HG03342 (cell line): ENCODE data around the gene EPHA5.

Experiments used
- ATAC-seq: cut with Tn5 transposase; IDR thresholded peaks from one replicate; pipeline ENCODE4 v1.9.1; 2021; ENCODE audit warnings: mild to moderate bottlenecking, moderate library complexity; ENCODE audit not compliant: unreplicated experiment

EPHA5 gene

DNA sequence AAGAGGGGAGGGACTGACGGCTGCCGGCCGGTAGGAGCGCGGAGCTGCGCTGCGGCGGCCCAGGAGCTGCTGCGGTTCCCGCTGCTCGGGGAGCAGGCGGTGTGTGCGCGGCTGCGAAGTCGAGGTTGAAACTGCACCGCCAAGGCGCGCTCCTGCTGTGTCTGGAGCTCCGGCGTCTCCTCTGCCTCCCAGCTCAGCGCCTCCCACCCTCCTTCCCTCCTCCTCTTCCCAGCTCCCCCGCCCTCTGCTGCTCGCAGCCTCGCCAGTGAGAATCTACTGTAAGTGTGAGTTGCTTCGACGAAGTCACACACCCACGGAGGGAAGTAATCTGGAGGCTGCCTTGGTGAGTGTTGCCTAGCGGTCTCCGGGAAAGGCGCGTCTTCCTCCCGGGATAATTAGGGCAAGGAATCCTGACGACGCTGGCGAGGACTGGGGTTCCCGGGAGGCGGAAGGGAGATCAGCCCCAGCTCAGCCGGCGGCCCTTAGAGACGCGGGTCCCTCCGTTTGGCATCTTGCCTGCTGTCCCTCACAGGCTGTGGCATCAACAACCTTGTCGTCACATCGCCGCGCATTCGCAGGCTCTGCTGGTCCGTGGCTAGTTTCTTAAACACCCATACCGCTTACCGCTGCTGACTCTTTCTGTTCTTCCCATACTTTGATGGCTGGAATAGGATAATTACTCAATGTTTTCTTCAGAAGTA lies at the start of gene EPHA5:
Gene EPHA5, minus strand, starts transcription at position 159 of the 701 bp plus-strand sequence. CDS start 747 bp downstream, outside the sequence.
- no peak for ATAC-seq

GRCh38 chr4:65719635-65720034 lies 49.3 kb upstream of the EPHA5 start:
- ATAC-seq, result no peak

DNA sequence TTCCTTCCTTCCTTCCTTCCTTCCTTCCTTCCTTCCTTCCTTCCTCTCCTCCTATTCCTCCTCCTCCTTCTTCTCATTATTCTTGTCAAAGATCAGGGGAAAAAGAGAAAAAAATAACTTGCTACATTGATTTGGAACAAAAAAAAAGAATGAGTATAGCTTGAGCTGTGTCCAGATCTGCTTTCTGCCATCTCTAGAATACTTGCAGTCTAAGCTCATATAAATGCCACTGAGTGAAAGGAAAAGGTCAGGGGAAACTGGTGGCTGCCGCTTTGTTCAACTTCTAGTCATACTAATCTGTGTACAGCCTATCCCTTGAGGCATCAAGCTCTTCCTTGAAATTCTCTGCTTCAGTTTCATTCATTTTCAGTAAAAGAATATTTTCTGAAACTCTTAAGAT lies 28.3 kb upstream of the EPHA5 start:
- ATAC-seq, result no peak

DNA sequence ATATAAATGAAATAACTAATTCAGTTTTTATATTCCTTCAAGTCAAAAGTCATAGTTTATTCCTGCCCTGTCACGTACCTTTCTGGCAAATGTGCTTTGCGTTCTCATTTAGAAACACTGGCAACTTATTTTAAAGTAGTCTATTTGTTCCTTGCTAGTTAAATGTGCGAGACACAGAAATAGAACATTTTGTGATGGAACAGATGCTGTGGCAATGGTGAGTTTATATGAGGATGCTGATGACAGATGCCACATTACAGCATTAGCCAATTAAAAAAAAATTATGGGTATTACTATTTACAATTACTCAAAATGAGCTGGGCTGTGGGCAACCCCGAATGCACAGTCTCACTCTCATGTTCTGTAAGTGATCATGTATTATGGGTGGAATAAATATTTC lies 26.1 kb upstream of the EPHA5 start:
- ATAC-seq, result no peak

DNA sequence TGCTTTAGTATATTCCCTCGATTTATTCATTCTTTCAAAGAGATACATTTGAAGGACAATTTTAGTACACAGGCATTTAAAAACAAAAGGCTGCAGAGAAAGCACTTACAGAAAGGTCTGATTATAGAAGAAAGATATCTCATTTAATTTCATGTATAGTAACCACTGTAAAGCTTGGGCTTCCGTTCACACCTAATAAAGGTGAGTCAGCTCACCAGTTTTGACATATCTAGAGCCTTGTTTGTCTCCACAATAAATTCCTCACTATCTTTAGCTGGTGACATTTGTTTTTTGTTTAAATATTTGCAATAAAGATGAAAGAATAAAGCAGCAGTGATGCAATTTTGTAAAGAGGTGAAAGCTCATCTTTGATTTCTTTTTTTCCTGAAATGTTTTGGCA lies 1.1 kb upstream of the EPHA5 start:
- ATAC-seq, result no peak

DNA sequence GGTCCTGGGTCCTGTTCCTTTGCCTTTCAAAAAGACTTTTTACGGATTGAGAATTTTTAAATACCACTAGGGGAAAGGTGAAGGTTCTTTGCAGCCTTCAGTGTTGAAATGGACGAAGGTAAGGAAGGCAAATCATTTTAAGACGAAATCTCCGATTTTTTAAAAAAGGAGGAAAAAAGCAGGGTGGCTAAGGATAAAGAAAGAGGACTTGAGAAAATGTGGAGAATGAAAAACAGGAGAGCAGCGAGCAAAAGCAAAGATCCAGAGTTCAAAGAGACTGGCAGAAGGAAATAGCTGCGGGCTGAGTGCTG lies 314 bp downstream of the EPHA5 start:
- ATAC-seq, result no peak

DNA sequence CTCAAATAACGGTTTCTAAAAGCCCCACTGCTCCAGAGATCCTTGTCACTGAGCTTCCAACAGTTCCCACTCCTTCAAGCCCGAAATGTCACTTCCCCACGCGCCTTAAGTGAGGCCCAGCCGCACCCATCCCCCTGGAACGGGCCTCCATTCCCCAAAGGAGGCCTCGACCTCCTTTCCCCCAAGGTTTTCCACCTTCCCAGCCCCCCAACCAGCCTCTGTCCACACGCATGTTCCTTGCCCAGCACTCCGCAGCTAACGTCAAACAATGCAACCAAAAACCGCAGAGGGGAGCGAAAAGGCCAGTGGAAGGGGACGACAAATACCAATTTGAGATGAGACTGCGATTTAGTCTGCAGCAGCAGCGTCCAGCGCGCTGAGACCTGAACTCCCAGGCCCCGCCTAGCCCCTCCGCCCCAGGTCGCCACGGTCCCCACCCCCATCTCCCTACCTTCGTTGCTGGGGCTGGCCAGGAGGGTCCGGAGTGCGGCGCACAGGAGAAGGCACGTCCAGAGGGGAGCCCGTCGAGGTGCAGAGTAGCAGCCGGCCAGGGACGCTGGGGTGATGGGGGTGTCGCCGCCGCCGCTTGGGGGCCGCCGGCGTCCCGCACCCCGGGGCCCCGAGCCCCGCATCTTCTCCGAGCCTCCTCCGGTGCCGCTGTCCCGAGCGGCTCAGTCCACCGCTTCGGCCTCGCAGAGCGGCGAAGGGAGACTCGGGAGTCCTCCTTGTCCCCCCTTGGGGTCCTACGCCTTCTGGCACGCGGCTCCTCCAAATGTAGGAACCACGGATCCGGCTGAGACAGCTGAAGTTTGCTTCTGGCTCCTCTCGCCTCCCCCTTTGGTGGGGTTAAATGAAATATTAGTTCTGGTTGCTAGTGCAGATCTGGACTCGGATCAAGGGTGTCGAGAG lies 924 bp downstream of the EPHA5 start:
- ATAC-seq, result no peak

DNA sequence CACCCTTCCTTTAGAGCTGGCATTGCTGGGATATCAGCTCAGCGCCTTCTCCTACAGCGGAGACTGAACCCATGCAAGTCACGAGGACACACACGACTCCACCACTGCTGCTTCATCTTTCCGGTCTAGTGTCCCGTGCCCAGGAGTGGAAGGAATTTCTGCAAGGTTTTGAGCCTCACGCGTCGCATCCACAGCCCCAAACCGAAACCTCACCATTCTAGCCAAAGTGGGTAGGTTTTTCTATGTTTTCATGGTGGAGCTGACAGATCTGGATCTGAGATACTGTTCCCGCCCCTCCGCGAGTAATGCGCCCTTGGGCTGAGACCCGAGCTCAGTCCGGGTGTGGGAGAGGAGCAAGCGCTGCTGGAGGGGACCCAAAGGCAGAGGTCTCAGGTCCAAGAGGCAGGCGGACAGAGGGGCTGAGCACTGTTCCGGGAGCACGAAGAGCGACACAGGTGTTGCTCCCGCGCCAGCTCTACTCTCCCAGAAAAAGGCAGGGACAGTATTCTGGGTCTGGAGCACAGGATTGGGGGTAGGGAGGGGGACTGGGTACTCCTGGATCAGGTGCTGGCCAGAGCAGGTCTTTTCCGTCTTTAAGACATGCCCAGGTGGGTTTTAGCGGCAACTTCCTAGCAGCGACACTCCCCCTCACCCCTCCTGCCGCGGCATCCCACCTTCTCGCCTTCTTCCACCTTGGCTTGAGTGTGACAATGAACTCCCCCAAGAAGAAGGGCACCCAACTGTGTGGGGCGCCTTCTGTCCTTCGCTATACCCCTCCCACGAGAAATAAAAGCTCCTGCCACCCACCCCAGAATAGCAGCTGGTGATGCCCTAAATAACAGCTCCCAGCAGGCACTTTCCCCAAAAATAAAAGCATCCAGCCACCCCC lies 1.8 kb downstream of the EPHA5 start:
- ATAC-seq, result no peak

DNA sequence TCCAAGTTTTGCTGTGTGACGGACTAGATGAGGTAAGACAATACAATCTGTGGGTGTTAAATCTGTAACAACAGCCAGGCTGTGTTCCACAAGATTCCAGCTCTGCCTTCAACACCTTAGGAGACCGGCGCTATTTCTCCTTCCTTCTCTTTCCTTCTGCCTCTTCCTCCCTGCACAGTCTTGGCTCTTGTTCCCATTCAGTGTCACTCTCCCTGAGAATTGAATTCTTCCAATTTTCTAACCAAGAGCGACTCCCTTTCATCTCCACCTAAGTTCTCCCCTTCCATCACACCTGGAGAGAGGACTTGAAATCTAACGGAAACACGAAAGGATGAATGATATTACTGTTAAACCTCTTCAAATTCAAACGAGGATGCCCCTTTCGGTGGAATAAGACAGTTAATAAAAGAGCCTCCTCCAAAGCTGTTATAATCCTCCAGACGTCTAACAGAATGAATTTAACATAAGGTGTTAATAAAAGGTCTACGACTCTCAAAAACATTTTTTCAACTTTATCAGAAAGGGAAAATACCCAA lies 2.7 kb downstream of the EPHA5 start:
- ATAC-seq, result no peak

- ATAC-seq, result no peak
These were observed 4.3 kb downstream of the EPHA5 start for GRCh38 chr4:65665771-65666523.

DNA sequence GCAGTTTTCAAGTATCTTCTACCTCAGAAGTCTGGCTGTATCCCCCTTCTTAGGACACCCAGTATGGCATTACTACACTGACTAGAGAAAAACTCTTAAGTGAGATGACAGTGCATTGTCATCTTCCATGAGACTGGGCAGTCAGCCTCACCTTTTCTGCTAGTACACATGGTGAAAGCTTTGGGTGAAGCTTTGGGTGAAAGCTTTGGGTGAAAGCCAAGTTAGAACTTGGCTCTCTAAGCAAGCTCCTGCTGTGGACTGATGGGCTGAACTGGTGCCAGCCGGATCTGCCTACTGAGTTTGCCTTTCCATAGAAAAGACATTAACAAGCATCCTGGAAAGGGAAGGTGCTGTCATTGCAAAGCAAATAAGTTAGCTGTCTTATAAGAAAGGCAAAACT lies 8.8 kb downstream of the EPHA5 start:
- no peak for ATAC-seq

DNA sequence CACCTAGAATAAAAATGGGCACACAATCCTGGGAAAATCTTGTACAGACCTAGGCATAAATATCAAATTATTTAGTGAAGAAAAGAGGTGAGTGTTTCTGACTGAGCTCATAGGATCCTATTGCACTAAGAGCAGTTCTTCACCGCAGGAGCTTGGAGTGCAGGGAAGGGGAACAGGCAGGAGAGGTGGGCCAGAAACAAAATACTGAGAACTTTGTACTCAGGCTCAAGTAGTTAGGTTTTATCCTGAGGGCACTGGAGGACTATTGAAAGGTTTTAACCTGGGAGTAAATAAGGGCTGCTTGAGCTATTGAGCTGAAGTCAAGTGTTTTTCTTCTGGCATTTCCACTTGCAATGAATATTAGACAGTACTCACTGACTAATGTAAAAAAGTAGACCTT lies 12.2 kb downstream of the EPHA5 start:
- ATAC-seq, result no peak

GRCh38 chr4:65656008-65656407 lies 14.3 kb downstream of the EPHA5 start:
- ATAC-seq, result no peak

- no peak for ATAC-seq
These were observed 15.3 kb downstream of the EPHA5 start for GRCh38 chr4:65654976-65655375.

DNA sequence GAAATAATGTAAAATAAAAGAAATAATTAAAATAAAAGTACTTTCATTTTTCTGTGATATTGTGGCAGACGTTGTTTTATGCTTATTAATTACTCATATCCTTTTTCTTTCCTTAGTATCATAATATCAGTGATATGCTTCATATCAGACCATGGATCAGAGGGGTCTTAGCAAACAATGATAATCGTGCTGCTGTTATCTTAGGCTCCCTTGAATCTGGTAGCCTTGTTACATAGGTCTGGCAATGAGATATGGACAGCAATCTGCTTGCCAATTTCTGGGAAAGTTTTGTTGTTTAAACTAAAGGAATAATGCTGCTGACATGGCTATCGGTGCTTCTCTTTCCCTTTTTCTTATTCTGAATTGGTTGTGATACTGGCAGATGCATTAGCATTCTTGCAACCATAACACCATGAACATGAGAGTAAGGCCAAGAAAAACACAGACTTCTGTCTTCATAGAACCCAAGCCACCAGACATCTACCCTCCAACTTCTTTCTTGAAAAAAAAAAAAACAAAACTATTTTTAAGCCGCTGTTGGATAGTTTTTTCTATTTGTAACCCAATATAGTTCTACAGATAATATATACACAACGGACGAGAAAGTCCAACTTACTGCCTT lies 16.4 kb downstream of the EPHA5 start:
- ATAC-seq, result no peak

GRCh38 chr4:65651751-65652150 lies 18.5 kb downstream of the EPHA5 start:
- ATAC-seq, result no peak

- ATAC-seq, result no peak
These were observed 19.3 kb downstream of the EPHA5 start for GRCh38 chr4:65651031-65651430.

- no peak for ATAC-seq
These were observed 24.2 kb downstream of the EPHA5 start for GRCh38 chr4:65646136-65646535.

- ATAC-seq, result no peak
These were observed 25.1 kb downstream of the EPHA5 start for GRCh38 chr4:65645185-65645584.
